Upper lobe of right lung (tissue), 1 donor: ENCODE results near the gene LRP1B. TPM values are rescaled to one million over a fixed set of nuclear protein-coding genes. Genes with fewer than 3 reads are reported as not detected.

Experiments used
- ATAC-seq: fragments of 200-7000 bp; cut with Tn5 transposase; one replicate; pipeline ENCODE4 v1.9.1; 2020; ENCODE audit warnings: mild to moderate bottlenecking, moderate library complexity
- DNase-seq: peaks from one replicate; pipeline ENCODE4 v3.0.0-alpha.2; 2020
- H3K27ac ChIP-seq: fragments of 200-600 bp; one replicate; pipeline ENCODE4 v1.8.0; 2022
- H3K27me3 ChIP-seq: fragments of 200-600 bp; one replicate; pipeline ENCODE4 v1.8.0; 2022; ENCODE audit warnings: mild to moderate bottlenecking
- H3K36me3 ChIP-seq: fragments of 200-600 bp; one replicate; pipeline ENCODE4 v1.8.0; 2022
- H3K4me1 ChIP-seq: fragments of 200-600 bp; one replicate; pipeline ENCODE4 v1.8.0; 2022
- H3K4me3 ChIP-seq: fragments of 200-600 bp; one replicate; pipeline ENCODE4 v1.8.0; 2022; ENCODE audit warnings: mild to moderate bottlenecking
- H3K9me3 ChIP-seq: fragments of 200-600 bp; one replicate; pipeline ENCODE4 v1.8.0; 2022
- CTCF ChIP-seq: fragments of 200-600 bp; IDR thresholded peaks from one replicate; pipeline ENCODE4 v1.8.0; 2022; ENCODE audit warnings: antibody characterized with exemption
- intact Hi-C: fragments of 100-400 bp; cut with DNase I; formaldehyde crosslinking; loops from one replicate; pipeline ENCODE4 v1.11.0; 2022
- total RNA-seq: library from RNA; stranded (reverse); fragmentation: NEBNext Ultra II Directional; extraction: Animal tissue kit (Norgen Biotek cat#: 25700); gene quantifications from one replicate; pipeline ENCODE4 v1.2.1, GENCODE V29; 2021
- donor health status: DM: no; HTN: yes; CAD: no; lungs with severe emphysema.

LRP1B gene
- total RNA-seq, 1 donor from 2014 or later = 0.12 TPM

GRCh38 chr2:140916410-140916809 lies 1214.4 kb downstream of the LRP1B start:
- no peak overlapping the region for H3K27ac ChIP-seq
- ATAC-seq (no peak), DNase-seq (no peak)
- intact Hi-C loops = no loop called here
- H3K27me3 ChIP-seq = no peaks in the 10 kb centered on the region
- H3K4me1 ChIP-seq = no peaks in the 10 kb centered on the region
- no peak for TF ChIP-seq CTCF
- no peaks in the 10 kb centered on the region for H3K36me3 ChIP-seq
- H3K4me3 ChIP-seq = no peak overlapping the region
- no peaks in the 10 kb centered on the region for H3K9me3 ChIP-seq

GRCh38 chr2:140910683-140911082 lies 1220.1 kb downstream of the LRP1B start:
- Histone ChIP-seq H3K4me1 (no peaks in the 10 kb centered on the region), H3K36me3 (no peaks in the 10 kb centered on the region), H3K4me3 (no peak overlapping the region), H3K9me3 (no peaks in the 10 kb centered on the region), H3K27ac (no peak overlapping the region), H3K27me3 (no peaks in the 10 kb centered on the region)
- ATAC-seq (no peak), DNase-seq (no peak)
- no peak for TF ChIP-seq CTCF
- intact Hi-C loops = no loop called here

GRCh38 chr2:140905083-140905781 lies 1225.6 kb downstream of the LRP1B start:
- ATAC-seq (no peak), DNase-seq (no peak)
- H3K27me3 ChIP-seq = no peaks in the 10 kb centered on the region
- H3K36me3 ChIP-seq = no peaks in the 10 kb centered on the region
- no peak overlapping the region for H3K4me3 ChIP-seq
- intact Hi-C loops = no loop called here
- no peak overlapping the region for H3K27ac ChIP-seq
- TF ChIP-seq CTCF = no peak
- H3K4me1 ChIP-seq = no peaks in the 10 kb centered on the region
- no peaks in the 10 kb centered on the region for H3K9me3 ChIP-seq

GRCh38 chr2:140895378-140895777 lies 1235.4 kb downstream of the LRP1B start:
- intact Hi-C loops = no loop called here
- no peaks in the 10 kb centered on the region for H3K36me3 ChIP-seq
- no peak overlapping the region for H3K27ac ChIP-seq
- no peaks in the 10 kb centered on the region for H3K4me1 ChIP-seq
- no peak for TF ChIP-seq CTCF
- no peak for DNase-seq
- H3K9me3 ChIP-seq = no peaks in the 10 kb centered on the region
- no peak overlapping the region for H3K4me3 ChIP-seq
- no peak for ATAC-seq
- H3K27me3 ChIP-seq = no peaks in the 10 kb centered on the region

GRCh38 chr2:140893685-140894084 lies 1237.1 kb downstream of the LRP1B start:
- Histone ChIP-seq H3K36me3 (no peaks in the 10 kb centered on the region), H3K9me3 (no peaks in the 10 kb centered on the region), H3K4me3 (no peak overlapping the region), H3K27me3 (no peaks in the 10 kb centered on the region), H3K4me1 (no peaks in the 10 kb centered on the region), H3K27ac (no peak overlapping the region)
- ATAC-seq (no peak), DNase-seq (no peak)
- TF ChIP-seq CTCF = no peak
- intact Hi-C loops = no loop called here
